Thoracic aorta (tissue), 2 donors: ENCODE measurements around the gene LAP3. TPM values are rescaled to one million over a fixed set of nuclear protein-coding genes. Genes with fewer than 3 reads are reported as not detected.
"Not testable (repeated sequence)": the region's sequence is repeated elsewhere in the genome, so short reads cannot be mapped to it uniquely, and the experiment has no call there.

Experiments
- ATAC-seq: fragments of 150-250 bp; one replicate; pipeline ENCODE4 v1.8.0; 2017; ENCODE audit warnings: low read depth; ENCODE audit not compliant: insufficient number of reproducible peaks, low FRiP score
- DNase-seq: peaks from one replicate; pipeline ENCODE4 v3.0.0-alpha.2; 2020; ENCODE audit warnings: low spot score
- H3K27ac ChIP-seq, 2 donors: fragments of 200-600 bp; sonication (generic); 1 replicate in 1 of 2; 2 replicates in 1 of 2; pipeline ENCODE4 v1.5.1; 2016; ENCODE audit warnings: mild to moderate bottlenecking in 2 of 2, moderate library complexity in 2 of 2
- H3K27me3 ChIP-seq: fragments of 200-600 bp; sonication (generic); replicated peaks from 2 replicates; pipeline ENCODE4 v1.6.0; 2016; ENCODE audit warnings: mild to moderate bottlenecking; ENCODE audit not compliant: insufficient read depth
- H3K36me3 ChIP-seq: fragments of 200-600 bp; sonication (generic); one replicate; pipeline ENCODE4 v1.5.1; 2016
- H3K4me1 ChIP-seq, 2 donors: fragments of 200-600 bp; sonication (generic); 1 replicate in 1 of 2; 2 replicates in 1 of 2; pipeline versions ENCODE4 v1.5.1 to v1.6.0; 2016; ENCODE audit warnings: low read depth in 2 of 2, mild to moderate bottlenecking in 1 of 2; ENCODE audit not compliant: control insufficient read depth in 1 of 2
- H3K4me3 ChIP-seq: fragments of 200-600 bp; sonication (generic); 2 replicates; pipeline ENCODE4 v1.5.1; 2016; ENCODE audit warnings: mild to moderate bottlenecking
- H3K9me3 ChIP-seq: fragments of 200-600 bp; sonication (generic); 2 replicates; pipeline ENCODE4 v1.5.1; 2016
- CTCF ChIP-seq: fragments of 200-600 bp; sonication (generic); IDR thresholded peaks from one replicate; pipeline ENCODE4 v1.5.1; 2019; ENCODE audit warnings: antibody characterized with exemption
- total RNA-seq, 2 donors: library from RNA; depleted of rRNA; stranded (reverse); fragments of >200 nt; gene quantifications; one replicate each; pipeline versions ENCODE4 v1.1.0 to v1.2.3, GENCODE V29; 2016

The LAP3 gene
- total RNA-seq, 2 donors from 2014 or later, result 83.3 to 91.2 TPM

GRCh38 chr4:17574206-17574605 is 2.8 kb upstream of the LAP3 start:
- TF ChIP-seq CTCF, result no peak
- H3K27ac ChIP-seq, result no peak overlapping the region

GRCh38 chr4:17575177-17575576 is 1.8 kb upstream of the LAP3 start:
- peaks cover 15 to 19% of the 10 kb centered on the region in 2 donors for H3K4me1 ChIP-seq
- not testable (repeated sequence) for H3K4me3 ChIP-seq, H3K36me3 ChIP-seq, DNase-seq, H3K9me3 ChIP-seq, H3K27ac ChIP-seq, ATAC-seq, H3K27me3 ChIP-seq

More at GRCh38 chr4:17574206-17574605, 2.8 kb upstream of the LAP3 start:
- peaks cover 9 to 13% of the 10 kb centered on the region in 2 donors for H3K4me1 ChIP-seq
- no peak for DNase-seq
- H3K36me3 ChIP-seq, result no peaks in the 10 kb centered on the region
- H3K9me3 ChIP-seq, result no peaks in the 10 kb centered on the region
- no peak overlapping the region for H3K4me3 ChIP-seq
- ATAC-seq, result no peak
- H3K27me3 ChIP-seq, result no peaks in the 10 kb centered on the region

GRCh38 chr4:17577665-17578481 is 875 bp downstream of the LAP3 start:
- H3K9me3 ChIP-seq, result no peaks in the 10 kb centered on the region
- TF ChIP-seq CTCF, result no peak
- ATAC-seq, result no peak

GRCh38 chr4:17578482-17578891 is 1.5 kb downstream of the LAP3 start:
- Histone ChIP-seq H3K27me3 (no peaks in the 10 kb centered on the region), H3K9me3 (no peaks in the 10 kb centered on the region), H3K36me3 (peaks cover 16% of the 10 kb centered on the region), H3K4me1 (peaks cover 19 to 24% of the 10 kb centered on the region in 2 donors), H3K27ac (peak overlapping the region; percentile 89 to 93), H3K4me3 (peak overlapping the region; percentile 88)
- no peak for TF ChIP-seq CTCF
- ATAC-seq (no peak), DNase-seq (no peak)

More at GRCh38 chr4:17577665-17578481, 875 bp downstream of the LAP3 start:
- peak overlapping the region; percentile 89 to 93 for H3K27ac ChIP-seq
- peak overlapping the region; percentile 88 for H3K4me3 ChIP-seq
- peak; percentile 15 for DNase-seq
- peaks cover 10% of the 10 kb centered on the region for H3K36me3 ChIP-seq
- peaks cover 19 to 24% of the 10 kb centered on the region in 2 donors for H3K4me1 ChIP-seq
- no peaks in the 10 kb centered on the region for H3K27me3 ChIP-seq

GRCh38 chr4:17580969-17581368 is 4.0 kb downstream of the LAP3 start:
- peaks cover 19 to 24% of the 10 kb centered on the region in 2 donors for H3K4me1 ChIP-seq
- peaks cover 35% of the 10 kb centered on the region for H3K36me3 ChIP-seq
- peak overlapping the region; percentile 15 for H3K4me3 ChIP-seq
- ATAC-seq (no peak), DNase-seq (no peak)
- H3K27me3 ChIP-seq, result no peaks in the 10 kb centered on the region
- no peak overlapping the region for H3K27ac ChIP-seq
- no peaks in the 10 kb centered on the region for H3K9me3 ChIP-seq
- no peak for TF ChIP-seq CTCF
